Trophoblast cell (in vitro differentiated cells and primary cell): ENCODE results near the gene ERBB4.

Source experiments
- DNase-seq, 2 donors: peaks; one replicate each; pipeline ENCODE4 v3.0.0-alpha.2; 2016
- H2AFZ ChIP-seq: 2 replicates; pipeline ENCODE4 v1.6.1; 2013; ENCODE audit warnings: low read length, moderate library complexity, mild to moderate bottlenecking; ENCODE audit not compliant: insufficient read depth, poor library complexity
- H2AK5ac ChIP-seq: 2 replicates; pipeline ENCODE4 v1.6.1; 2013; ENCODE audit warnings: mild to moderate bottlenecking, low read length
- H2BK120ac ChIP-seq: 2 replicates; pipeline ENCODE4 v1.6.1; 2013; ENCODE audit warnings: low read length, mild to moderate bottlenecking, moderate library complexity; ENCODE audit not compliant: insufficient read depth, poor library complexity
- H2BK12ac ChIP-seq: 2 replicates; pipeline ENCODE4 v1.6.1; 2013; ENCODE audit warnings: mild to moderate bottlenecking, low read length, moderate library complexity
- H2BK5ac ChIP-seq: 2 replicates; pipeline ENCODE4 v1.6.1; 2013; ENCODE audit warnings: low read length, low read depth, moderate library complexity, mild to moderate bottlenecking; ENCODE audit not compliant: poor library complexity
- H3K14ac ChIP-seq: 2 replicates; pipeline ENCODE4 v1.6.1; 2013; ENCODE audit warnings: mild to moderate bottlenecking, low read length
- H3K18ac ChIP-seq: 2 replicates; pipeline ENCODE4 v1.6.1; 2013; ENCODE audit warnings: mild to moderate bottlenecking, low read length
- H3K23ac ChIP-seq: 2 replicates; pipeline ENCODE4 v1.6.1; 2013; ENCODE audit warnings: low read length
- H3K27ac ChIP-seq: 2 replicates; pipeline ENCODE4 v1.5.1; 2013; ENCODE audit warnings: low read depth, mild to moderate bottlenecking, inconsistent platforms, low read length, moderate library complexity
- H3K27me3 ChIP-seq: 2 replicates; pipeline ENCODE4 v1.6.1; 2013; ENCODE audit warnings: inconsistent platforms, mild to moderate bottlenecking, low read length, moderate library complexity; ENCODE audit not compliant: insufficient read depth
- H3K36me3 ChIP-seq, 2 experiments: 1 replicate in 1 of 2; 2 replicates in 1 of 2; pipeline ENCODE4 v1.6.1; 2013; ENCODE audit warnings: low read length in 2 of 2, mild to moderate bottlenecking in 2 of 2, moderate library complexity in 1 of 2; ENCODE audit not compliant: insufficient read depth in 2 of 2, control insufficient read depth in 1 of 2
- H3K4ac ChIP-seq: 2 replicates; pipeline ENCODE4 v1.6.1; 2013; ENCODE audit warnings: low read depth, mild to moderate bottlenecking, low read length, moderate library complexity
- H3K4me1 ChIP-seq, 2 experiments: 1 replicate in 1 of 2; 2 replicates in 1 of 2; pipeline ENCODE4 v1.6.1; 2013; ENCODE audit warnings: low read length in 2 of 2, mild to moderate bottlenecking in 2 of 2, moderate library complexity in 1 of 2; ENCODE audit not compliant: insufficient read depth in 2 of 2, control insufficient read depth in 1 of 2
- H3K4me2 ChIP-seq: 2 replicates; pipeline ENCODE4 v1.6.1; 2013; ENCODE audit warnings: inconsistent platforms, mild to moderate bottlenecking, low read length, moderate library complexity
- H3K4me3 ChIP-seq: 2 replicates; pipeline ENCODE4 v1.5.1; 2013; ENCODE audit warnings: mild to moderate bottlenecking, low read depth, low read length, inconsistent platforms
- H3K79me1 ChIP-seq: one replicate; pipeline ENCODE4 v1.6.1; 2013; ENCODE audit warnings: low read length
- H3K79me2 ChIP-seq: 2 replicates; pipeline ENCODE4 v1.6.1; 2013; ENCODE audit warnings: low read length, mild to moderate bottlenecking; ENCODE audit not compliant: control insufficient read depth, insufficient read depth, poor library complexity
- H3K9ac ChIP-seq: 2 replicates; pipeline ENCODE4 v1.6.1; 2013; ENCODE audit warnings: mild to moderate bottlenecking, low read length
- H3K9me3 ChIP-seq: 2 replicates; pipeline ENCODE4 v1.6.1; 2013; ENCODE audit warnings: low read depth, mild to moderate bottlenecking, control low read depth, inconsistent platforms, low read length; ENCODE audit not compliant: insufficient read depth
- H4K12ac ChIP-seq: 2 replicates; pipeline ENCODE4 v1.6.1; 2013; ENCODE audit warnings: low read depth, mild to moderate bottlenecking, low read length, moderate library complexity
- H4K8ac ChIP-seq: 2 replicates; pipeline ENCODE4 v1.6.1; 2013; ENCODE audit warnings: low read depth, mild to moderate bottlenecking, low read length, moderate library complexity
- H4K91ac ChIP-seq: one replicate; pipeline ENCODE4 v1.6.1; 2013; ENCODE audit warnings: low read depth, mild to moderate bottlenecking, low read length, moderate library complexity
- WGBS: extraction: QIAGEN DNeasy Blood & Tissue Kit; methylation state at CpG from one replicate; pipeline ENCODE4 v1.1.7; 2013; ENCODE audit warnings: missing lambda C conversion rate; ENCODE audit not compliant: insufficient read length, insufficient coverage; ENCODE audit errors: extremely low coverage; 5-methylcytosine and 5-hydroxymethylcytosine counted together

ERBB4 gene

GRCh38 chr2:211376410-211376809, 1162.2 kb downstream of the ERBB4 start:
- Histone ChIP-seq H4K12ac (no peak overlapping the region), H4K8ac (no peak overlapping the region), H3K4me1 (no peaks in the 10 kb centered on the region), H3K79me2 (no peaks in the 10 kb centered on the region), H2BK5ac (no peak overlapping the region), H2BK12ac (no peak overlapping the region), H4K91ac (no peak overlapping the region), H3K27ac (no peak overlapping the region), H3K23ac (no peak overlapping the region), H2AFZ (no peak overlapping the region), H3K9ac (no peak overlapping the region), H3K36me3 (no peaks in the 10 kb centered on the region), H3K4ac (no peak overlapping the region), H3K4me3 (no peak overlapping the region), H3K18ac (no peak overlapping the region), H3K9me3 (no peaks in the 10 kb centered on the region), H3K27me3 (no peaks in the 10 kb centered on the region), H2AK5ac (no peak overlapping the region), H2BK120ac (no peak overlapping the region), H3K4me2 (no peak overlapping the region), H3K14ac (no peak overlapping the region), H3K79me1 (no peaks in the 10 kb centered on the region)
- no peak for DNase-seq

DNA sequence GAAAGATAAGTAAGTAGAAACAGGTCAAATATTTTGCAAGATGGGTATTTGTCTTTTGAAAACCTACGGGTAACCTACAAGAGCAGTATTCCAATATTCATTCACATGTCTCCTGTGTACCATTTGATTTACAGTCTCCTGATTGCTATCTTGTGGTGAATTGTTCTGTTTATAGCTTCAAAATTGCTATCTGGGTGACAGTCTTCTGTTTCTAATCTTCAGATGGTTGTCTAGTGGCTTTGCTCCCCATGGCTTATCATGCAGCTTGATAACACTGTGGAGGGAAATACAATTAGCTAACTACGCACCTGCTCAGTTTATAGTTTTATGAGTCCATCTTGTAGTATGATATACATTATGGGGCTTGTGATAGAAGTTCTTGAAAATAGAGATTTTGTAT, 1165.4 kb downstream of the ERBB4 start:
- Histone ChIP-seq H2BK120ac (no peak overlapping the region), H3K23ac (no peak overlapping the region), H3K79me2 (no peaks in the 10 kb centered on the region), H3K4me2 (no peak overlapping the region), H3K4me3 (no peak overlapping the region), H3K14ac (no peak overlapping the region), H3K9me3 (no peaks in the 10 kb centered on the region), H3K79me1 (no peaks in the 10 kb centered on the region), H2AK5ac (no peak overlapping the region), H4K91ac (no peak overlapping the region), H2BK5ac (no peak overlapping the region), H3K18ac (no peak overlapping the region), H4K8ac (no peak overlapping the region), H3K4me1 (no peaks in the 10 kb centered on the region), H4K12ac (no peak overlapping the region), H3K4ac (no peak overlapping the region), H3K36me3 (no peaks in the 10 kb centered on the region), H3K27me3 (no peaks in the 10 kb centered on the region), H2AFZ (no peak overlapping the region), H3K27ac (no peak overlapping the region), H3K9ac (no peak overlapping the region), H2BK12ac (no peak overlapping the region)
- no peak for DNase-seq
- no CpG with 5 or more reads among the region's 2 CpGs for WGBS

DNA sequence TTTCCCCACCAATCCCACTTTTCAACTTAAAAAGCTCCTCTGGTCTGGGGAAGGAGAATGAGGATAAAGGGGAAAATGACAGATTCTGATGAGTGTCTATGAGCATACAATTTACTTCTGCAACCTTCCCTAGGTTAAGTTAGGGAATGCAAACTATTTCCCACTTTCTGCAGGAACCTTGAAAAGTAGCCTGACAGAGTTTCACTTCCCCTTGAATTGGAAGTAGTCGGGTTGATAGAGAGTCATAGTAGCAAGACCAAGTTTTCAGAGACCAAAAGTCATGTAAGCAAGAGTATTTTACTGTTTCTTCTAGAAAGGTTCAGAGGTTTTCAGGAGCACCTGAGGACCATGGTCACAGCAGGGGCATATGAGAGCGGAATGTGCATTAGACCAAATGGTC, 1167.1 kb downstream of the ERBB4 start:
- Histone ChIP-seq H2BK12ac (no peak overlapping the region), H4K12ac (no peak overlapping the region), H2AFZ (no peak overlapping the region), H3K27ac (no peak overlapping the region), H3K27me3 (no peaks in the 10 kb centered on the region), H3K9ac (no peak overlapping the region), H4K91ac (no peak overlapping the region), H3K4me3 (no peak overlapping the region), H4K8ac (no peak overlapping the region), H2BK120ac (no peak overlapping the region), H3K14ac (no peak overlapping the region), H3K36me3 (no peaks in the 10 kb centered on the region), H3K9me3 (no peaks in the 10 kb centered on the region), H3K18ac (no peak overlapping the region), H2AK5ac (no peak overlapping the region), H3K79me2 (no peaks in the 10 kb centered on the region), H3K4me1 (no peaks in the 10 kb centered on the region), H3K4me2 (no peak overlapping the region), H3K23ac (no peak overlapping the region), H3K79me1 (no peaks in the 10 kb centered on the region), H3K4ac (no peak overlapping the region), H2BK5ac (no peak overlapping the region)
- DNase-seq = no peak
- WGBS = no CpG with 5 or more reads among the region's 2 CpGs

DNA sequence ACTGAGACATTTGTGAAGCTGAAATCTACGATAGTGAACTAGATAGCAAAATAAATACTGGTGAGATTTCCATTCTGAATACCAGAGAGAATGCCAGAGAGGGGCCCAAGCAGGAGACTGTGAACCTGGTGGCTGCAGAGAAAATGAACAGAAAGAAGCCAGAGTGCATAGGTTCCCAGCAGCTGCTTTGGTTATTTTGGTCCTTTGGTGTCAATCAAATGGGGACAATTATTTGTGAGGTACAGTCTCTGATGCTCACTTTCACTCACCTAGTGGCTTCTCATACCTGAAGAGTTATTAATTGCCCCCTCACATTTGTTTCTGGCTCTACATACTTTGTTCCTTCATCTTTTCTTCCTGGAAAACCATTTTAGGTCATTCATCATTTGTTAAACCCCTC, 1170.1 kb downstream of the ERBB4 start:
- no peaks in the 10 kb centered on the region for H3K79me1 ChIP-seq
- no peak overlapping the region for H3K23ac ChIP-seq
- WGBS = no CpG with 5 or more reads among the region's 1 CpG

More for the DNA sequence above, 1170.1 kb downstream of the ERBB4 start:
- no peak overlapping the region for H3K9ac ChIP-seq
- no peak overlapping the region for H2BK120ac ChIP-seq
- no peak overlapping the region for H3K27ac ChIP-seq
- H3K4ac ChIP-seq = no peak overlapping the region
- no peaks in the 10 kb centered on the region for H3K36me3 ChIP-seq
- no peaks in the 10 kb centered on the region for H3K27me3 ChIP-seq
- H2AK5ac ChIP-seq = no peak overlapping the region
- H3K18ac ChIP-seq = no peak overlapping the region
- no peak overlapping the region for H4K12ac ChIP-seq
- no peak overlapping the region for H3K4me2 ChIP-seq
- H3K14ac ChIP-seq = no peak overlapping the region
- no peak overlapping the region for H4K91ac ChIP-seq
- H2BK12ac ChIP-seq = no peak overlapping the region
- no peak overlapping the region for H3K4me3 ChIP-seq
- H3K4me1 ChIP-seq = no peaks in the 10 kb centered on the region
- H3K79me2 ChIP-seq = no peaks in the 10 kb centered on the region
- DNase-seq = no peak
- no peak overlapping the region for H2BK5ac ChIP-seq
- no peak overlapping the region for H2AFZ ChIP-seq
- H4K8ac ChIP-seq = no peak overlapping the region
- H3K9me3 ChIP-seq = no peaks in the 10 kb centered on the region
